ENCODE results near the gene HAUS8. TPM values are rescaled to one million over a fixed set of nuclear protein-coding genes. Genes with fewer than 3 reads are reported as not detected.
A peak's percentile ranks its signal among the peaks of the same experiment; 100 is the strongest.
"Not testable (repeated sequence)": the region's sequence is repeated elsewhere in the genome, so short reads cannot be mapped to it uniquely, and the experiment has no call there.

The HAUS8 gene
- total RNA-seq, 1 donor from 2014 or later: 11.6 TPM

GRCh38 chr19:17095141-17095919, 20.1 kb upstream of the HAUS8 start:
- Mint-ChIP-seq H3K4me1 (ENCODE audit: unreplicated experiment) (peaks cover 29% of the 10 kb centered on the region), H3K36me3 (ENCODE audit: unreplicated experiment) (peaks cover 2% of the 10 kb centered on the region), H3K9me3 (ENCODE audit: unreplicated experiment) (no peaks in the 10 kb centered on the region), H3K27ac (ENCODE audit: unreplicated experiment) (peak overlapping the region; percentile 57), H3K4me3 (ENCODE audit: unreplicated experiment) (no peak overlapping the region), H3K27me3 (ENCODE audit: unreplicated experiment) (no peaks in the 10 kb centered on the region)
- DNase-seq (ENCODE audit: extremely low spot score, unreplicated experiment): no peak
- no peak for TF ChIP-seq CTCF (IDR thresholded peaks at IDR 0.05)

GRCh38 chr19:17094694-17095093, 19.4 kb upstream of the HAUS8 start:
- Mint-ChIP-seq H3K4me1 (ENCODE audit: unreplicated experiment) (peaks cover 35% of the 10 kb centered on the region), H3K27ac (ENCODE audit: unreplicated experiment) (peak overlapping the region; percentile 39)
- H3K9me3 Mint-ChIP-seq (ENCODE audit: unreplicated experiment); DNase-seq (ENCODE audit: extremely low spot score, unreplicated experiment); H3K4me3 Mint-ChIP-seq (ENCODE audit: unreplicated experiment); H3K36me3 Mint-ChIP-seq (ENCODE audit: unreplicated experiment); H3K27me3 Mint-ChIP-seq (ENCODE audit: unreplicated experiment): not testable (repeated sequence)

GRCh38 chr19:17092696-17093095, 17.4 kb upstream of the HAUS8 start:
- no peak for DNase-seq (ENCODE audit: extremely low spot score, unreplicated experiment)
- no peak for TF ChIP-seq CTCF (IDR thresholded peaks at IDR 0.05)
- H3K9me3 Mint-ChIP-seq (ENCODE audit: unreplicated experiment): no peaks in the 10 kb centered on the region
- H3K36me3 Mint-ChIP-seq (ENCODE audit: unreplicated experiment): peaks cover 4% of the 10 kb centered on the region
- peaks cover 42% of the 10 kb centered on the region for H3K4me1 Mint-ChIP-seq (ENCODE audit: unreplicated experiment)
- H3K4me3 Mint-ChIP-seq (ENCODE audit: unreplicated experiment): no peak overlapping the region
- no peaks in the 10 kb centered on the region for H3K27me3 Mint-ChIP-seq (ENCODE audit: unreplicated experiment)
- no peak overlapping the region for H3K27ac Mint-ChIP-seq (ENCODE audit: unreplicated experiment)

- Mint-ChIP-seq H3K4me3 (ENCODE audit: unreplicated experiment) (no peak overlapping the region), H3K9me3 (ENCODE audit: unreplicated experiment) (no peaks in the 10 kb centered on the region), H3K4me1 (ENCODE audit: unreplicated experiment) (peaks cover 41% of the 10 kb centered on the region), H3K27ac (ENCODE audit: unreplicated experiment) (peak overlapping the region; percentile 18), H3K27me3 (ENCODE audit: unreplicated experiment) (no peaks in the 10 kb centered on the region), H3K36me3 (ENCODE audit: unreplicated experiment) (peaks cover 4% of the 10 kb centered on the region)
- DNase-seq (ENCODE audit: extremely low spot score, unreplicated experiment): no peak
- no peak for TF ChIP-seq CTCF (IDR thresholded peaks at IDR 0.05)
Observed at GRCh38 chr19:17091758-17092333, 16.6 kb upstream of the HAUS8 start.

- Mint-ChIP-seq H3K36me3 (ENCODE audit: unreplicated experiment) (peaks cover 6% of the 10 kb centered on the region), H3K27ac (ENCODE audit: unreplicated experiment) (peak overlapping the region; percentile 96), H3K27me3 (ENCODE audit: unreplicated experiment) (no peaks in the 10 kb centered on the region), H3K4me3 (ENCODE audit: unreplicated experiment) (no peak overlapping the region), H3K4me1 (ENCODE audit: unreplicated experiment) (peaks cover 38% of the 10 kb centered on the region), H3K9me3 (ENCODE audit: unreplicated experiment) (no peaks in the 10 kb centered on the region)
- DNase-seq (ENCODE audit: extremely low spot score, unreplicated experiment): no peak
- TF ChIP-seq CTCF (IDR thresholded peaks at IDR 0.05): no peak
Observed at GRCh38 chr19:17090583-17090982, 15.3 kb upstream of the HAUS8 start.
